ENCODE data around the gene NUBPL.
A peak's percentile ranks its signal among the peaks of the same experiment; 100 is the strongest.

NUBPL gene

DNA sequence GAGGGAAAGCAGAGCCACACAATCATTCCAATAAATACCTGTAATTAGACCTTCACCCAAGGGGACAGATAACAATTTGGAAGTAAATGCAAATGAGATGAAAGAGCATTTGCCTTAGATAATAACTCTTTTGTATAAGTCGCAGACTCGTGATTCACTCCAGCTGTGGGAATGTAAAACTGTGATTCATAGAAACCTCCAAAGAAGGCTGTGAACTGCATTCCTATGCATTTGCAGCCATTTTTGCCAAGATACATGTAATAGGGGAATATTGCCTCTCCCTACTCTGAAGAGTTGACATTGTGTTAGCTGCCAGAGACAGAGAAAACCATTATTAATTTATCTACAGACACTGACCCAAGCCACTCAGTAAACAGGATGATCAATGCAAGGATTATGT is 334.0 kb downstream of the NUBPL start:
- TF ChIP-seq, protein P1, sequence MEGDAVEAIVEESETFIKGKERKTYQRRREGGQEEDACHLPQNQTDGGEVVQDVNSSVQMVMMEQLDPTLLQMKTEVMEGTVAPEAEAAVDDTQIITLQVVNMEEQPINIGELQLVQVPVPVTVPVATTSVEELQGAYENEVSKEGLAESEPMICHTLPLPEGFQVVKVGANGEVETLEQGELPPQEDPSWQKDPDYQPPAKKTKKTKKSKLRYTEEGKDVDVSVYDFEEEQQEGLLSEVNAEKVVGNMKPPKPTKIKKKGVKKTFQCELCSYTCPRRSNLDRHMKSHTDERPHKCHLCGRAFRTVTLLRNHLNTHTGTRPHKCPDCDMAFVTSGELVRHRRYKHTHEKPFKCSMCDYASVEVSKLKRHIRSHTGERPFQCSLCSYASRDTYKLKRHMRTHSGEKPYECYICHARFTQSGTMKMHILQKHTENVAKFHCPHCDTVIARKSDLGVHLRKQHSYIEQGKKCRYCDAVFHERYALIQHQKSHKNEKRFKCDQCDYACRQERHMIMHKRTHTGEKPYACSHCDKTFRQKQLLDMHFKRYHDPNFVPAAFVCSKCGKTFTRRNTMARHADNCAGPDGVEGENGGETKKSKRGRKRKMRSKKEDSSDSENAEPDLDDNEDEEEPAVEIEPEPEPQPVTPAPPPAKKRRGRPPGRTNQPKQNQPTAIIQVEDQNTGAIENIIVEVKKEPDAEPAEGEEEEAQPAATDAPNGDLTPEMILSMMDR (conservative IDR thresholded peaks at IDR 0.05; ENCODE audit: low read depth, low read length), result no peak
- DNase-seq (ENCODE audit: low read depth), result peak; percentile 41
- no peak overlapping the region for H3K4me3 ChIP-seq (ENCODE audit: low read length)

DNA sequence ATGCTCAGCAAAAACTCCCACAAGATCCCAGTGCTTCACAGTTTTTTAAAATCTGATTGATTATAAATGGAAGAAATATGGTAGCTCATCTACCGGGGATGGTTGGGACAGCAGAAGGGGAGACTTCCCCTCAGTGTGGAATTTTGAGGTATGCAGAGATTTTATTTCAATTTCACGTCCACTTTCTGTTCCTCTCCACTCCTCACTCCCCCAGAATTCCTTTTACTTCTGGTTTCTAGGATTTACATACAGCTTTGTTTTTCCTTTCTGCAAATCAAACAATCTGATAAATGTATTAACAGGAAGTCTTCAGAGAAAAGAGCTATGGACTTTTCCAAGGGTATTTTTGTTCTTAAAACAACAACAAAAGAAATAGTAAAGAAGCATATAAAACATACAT is 334.4 kb downstream of the NUBPL start:
- TF ChIP-seq, protein P1 (conservative IDR thresholded peaks at IDR 0.05; ENCODE audit: low read depth, low read length), result no peak
- no peak for DNase-seq (ENCODE audit: low read depth)
- H3K4me3 ChIP-seq (ENCODE audit: low read length), result no peak overlapping the region

DNA sequence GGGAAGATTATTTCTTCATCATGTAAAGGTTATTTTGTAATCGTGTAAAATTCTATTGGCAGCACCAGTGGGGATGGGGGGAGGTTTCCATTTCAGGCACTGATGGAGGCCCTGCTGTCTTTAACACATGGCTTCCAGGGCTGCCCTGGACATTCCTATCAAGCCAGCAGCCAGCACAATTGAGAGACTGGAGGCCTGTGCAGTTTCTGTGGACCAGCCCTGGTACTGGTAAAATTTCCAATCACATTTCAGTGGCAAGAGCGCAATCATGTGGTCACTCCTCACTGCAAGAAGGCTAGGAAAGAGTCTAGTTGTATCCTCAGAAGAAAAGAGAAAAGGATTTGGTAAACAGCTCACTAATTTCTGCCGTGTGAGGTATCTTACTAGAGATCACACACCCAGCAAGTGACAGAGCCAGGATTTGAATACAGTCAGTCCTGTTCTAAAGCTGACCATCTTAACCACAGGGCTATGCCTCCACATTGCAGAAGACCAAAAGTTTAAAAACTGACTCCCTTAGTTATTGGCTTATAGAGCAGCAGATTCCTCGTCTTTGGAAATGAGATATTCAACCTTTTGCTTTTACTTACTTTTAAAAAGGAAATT is 336.5 kb downstream of the NUBPL start:
- TF ChIP-seq, protein P1 (conservative IDR thresholded peaks at IDR 0.05; ENCODE audit: low read depth, low read length), result no peak
- no peak for DNase-seq (ENCODE audit: low read depth)
- no peak overlapping the region for H3K4me3 ChIP-seq (ENCODE audit: low read length)

DNA sequence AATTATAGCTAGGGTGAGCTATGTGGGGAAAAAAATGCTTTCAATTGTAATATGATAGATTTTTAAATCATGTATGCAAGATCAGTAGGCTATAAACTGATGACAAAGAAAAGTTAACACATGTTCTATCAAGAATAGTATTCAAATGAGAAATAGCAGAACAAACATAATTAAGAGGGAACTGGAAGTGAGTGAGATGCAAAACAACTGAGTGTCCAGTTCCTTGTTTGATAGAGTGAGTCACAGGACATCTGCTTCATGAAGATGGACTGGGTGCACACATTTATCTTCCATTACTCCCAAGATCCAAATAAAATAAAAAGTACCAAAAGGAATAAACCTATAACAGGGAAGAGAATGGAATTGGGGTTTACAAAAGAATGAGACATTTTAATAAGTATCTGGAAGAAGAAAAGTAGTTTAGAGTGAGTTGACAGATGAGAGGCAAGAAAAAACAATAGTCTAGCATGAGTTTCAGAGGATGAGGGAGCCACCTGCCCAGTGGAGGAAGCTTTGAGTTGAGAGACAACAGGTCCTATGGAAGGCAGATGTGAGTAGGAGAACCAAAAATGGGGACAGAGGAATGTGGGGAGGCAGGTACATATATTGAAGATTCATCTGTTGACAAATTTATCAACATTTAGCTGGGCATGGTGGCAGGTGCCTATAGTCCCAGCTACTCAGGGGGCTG is 337.8 kb downstream of the NUBPL start:
- no peak for DNase-seq (ENCODE audit: low read depth)
- no peak overlapping the region for H3K4me3 ChIP-seq (ENCODE audit: low read length)
- TF ChIP-seq, protein P1 (conservative IDR thresholded peaks at IDR 0.05; ENCODE audit: low read depth, low read length), result no peak

DNA sequence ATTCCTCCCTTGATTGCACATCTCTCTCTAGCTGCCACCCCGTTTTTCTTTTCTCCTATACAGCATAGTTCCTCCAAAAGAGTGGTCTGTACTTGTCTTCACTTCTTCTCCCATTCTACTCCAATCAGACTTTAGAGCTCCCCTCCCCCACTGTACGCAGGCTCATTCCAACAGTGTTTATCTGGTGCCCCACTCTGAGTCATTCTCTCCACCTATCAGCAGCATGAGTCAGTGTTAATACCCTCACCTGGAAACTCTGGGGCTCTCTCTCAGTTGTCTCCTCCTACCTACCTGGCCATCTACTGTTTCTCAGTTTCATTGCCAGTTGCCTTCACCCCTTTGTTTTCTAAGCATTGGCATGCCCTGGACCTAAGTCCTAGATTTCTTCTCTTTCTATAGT is 340.8 kb downstream of the NUBPL start:
- TF ChIP-seq, protein P1 (conservative IDR thresholded peaks at IDR 0.05; ENCODE audit: low read depth, low read length), result no peak
- DNase-seq (ENCODE audit: low read depth), result no peak
- H3K4me3 ChIP-seq (ENCODE audit: low read length), result no peak overlapping the region

DNA sequence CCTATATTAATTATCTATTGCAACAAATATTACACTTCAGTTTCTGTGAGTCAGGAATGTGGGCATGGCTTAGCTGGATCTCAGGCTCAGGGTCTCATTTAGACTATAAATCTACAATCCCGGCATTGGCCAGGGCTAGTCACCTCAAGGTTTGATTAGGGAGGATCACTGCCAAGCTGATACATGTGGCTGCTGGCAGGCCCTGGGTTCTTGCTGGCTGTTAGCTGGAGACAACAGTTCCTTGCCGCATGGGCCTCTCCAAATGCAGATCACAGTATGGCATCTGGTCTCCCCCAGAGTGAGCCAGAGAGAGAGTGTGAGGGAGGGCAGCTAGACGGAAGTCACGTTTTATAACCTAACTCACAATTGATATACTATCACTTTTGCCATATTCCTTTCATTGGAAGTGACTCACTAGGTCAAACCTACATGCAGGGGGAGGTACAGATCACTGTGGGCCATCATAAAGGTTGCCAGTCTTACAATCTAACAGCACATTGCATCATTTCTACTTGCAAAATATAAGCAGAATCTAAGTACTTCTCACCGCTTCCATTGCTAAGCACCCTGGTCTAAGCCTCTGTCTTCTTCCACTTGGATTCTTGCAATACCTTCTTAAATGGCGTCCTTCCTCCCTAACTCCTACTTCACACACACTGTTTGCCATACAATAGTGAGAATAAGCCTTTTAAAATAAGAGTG is 341.9 kb downstream of the NUBPL start:
- no peak overlapping the region for H3K4me3 ChIP-seq (ENCODE audit: low read length)
- TF ChIP-seq, protein P1 (conservative IDR thresholded peaks at IDR 0.05; ENCODE audit: low read depth, low read length), result no peak
- DNase-seq (ENCODE audit: low read depth), result no peak
